GM23338 (cell line): ENCODE data around the gene GORAB.

Experiments used
- CTCF ChIP-seq, 2 experiments: fragments of 200-600 bp in 1 of 2; sonication (generic) in 1 of 2; conservative IDR thresholded peaks; 2 replicates each; pipeline versions ENCODE4 v1.5.1 to v1.6.1; 2016 to 2017; ENCODE audit warnings: antibody characterized with exemption in 2 of 2, low read depth in 2 of 2, mild to moderate bottlenecking in 2 of 2, moderate library complexity in 1 of 2
- EZH2 ChIP-seq: fragments of 200-600 bp; sonication (generic); IDR thresholded peaks from one replicate; pipeline ENCODE4 v1.8.0; 2017; ENCODE audit warnings: antibody characterized with exemption, mild to moderate bottlenecking, low read depth; ENCODE audit not compliant: unreplicated experiment
- EZH2phosphoT487 ChIP-seq: fragments of 200-600 bp; sonication (generic); IDR thresholded peaks from one replicate; pipeline ENCODE4 v1.8.1; 2018; ENCODE audit warnings: antibody characterized with exemption; ENCODE audit not compliant: unreplicated experiment
- POLR2AphosphoS5 ChIP-seq: IDR thresholded peaks from 2 replicates; pipeline ENCODE4 v1.6.1; 2016; ENCODE audit warnings: antibody characterized with exemption, low read depth
- ZNF331 ChIP-seq: fragments of 250-450 bp; sonication (Bioruptor Pico); IDR thresholded peaks from 2 replicates; pipeline ENCODE4 v1.5.0; 2020; ENCODE audit warnings: low read depth, mild to moderate bottlenecking, moderate library complexity

- no peak for TF ChIP-seq CTCF (conservative IDR thresholded peaks at IDR 0.05; ENCODE audit: low read depth in 2 of 2)
- TF ChIP-seq POLR2AphosphoS5: no peak
- no peak for TF ChIP-seq EZH2
- no peak for TF ChIP-seq ZNF331 (CRISPR knock-in tag)
- TF ChIP-seq EZH2phosphoT487: no peak
These were observed 13.0 kb upstream of the GORAB start for GRCh38 chr1:170518965-170519364.
